Measurements from ENCODE around the gene DTNB. TPM values are rescaled to one million over a fixed set of nuclear protein-coding genes. Genes with fewer than 3 reads are reported as not detected.
A peak's percentile ranks its signal among the peaks of the same experiment; 100 is the strongest.

The DTNB gene
- total and polyA plus RNA-seq, 2 of the 4 experiments (the other 2 are of a cell fraction) = 3.8 to 5.3 TPM

DNA sequence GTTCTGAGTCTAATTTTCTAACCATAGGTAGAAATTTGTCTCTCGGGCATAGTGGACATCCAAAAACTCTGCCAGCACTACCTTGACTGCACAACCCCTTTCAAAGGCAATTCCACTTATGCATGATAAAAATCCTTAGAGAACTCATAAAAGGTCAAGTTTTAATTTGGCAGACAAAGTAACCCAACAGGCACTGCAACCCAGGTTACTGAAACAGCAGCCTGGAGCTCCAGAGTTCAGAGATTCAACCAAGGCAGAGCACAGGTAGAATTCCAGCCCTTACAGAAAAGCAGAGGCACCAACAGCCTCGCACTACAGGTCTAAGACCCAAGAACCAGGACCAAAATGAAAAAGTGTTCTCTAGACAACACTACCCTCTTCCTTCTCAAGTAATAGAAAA is 1.8 kb downstream of the DTNB start:
- Histone ChIP-seq H3K18ac (ENCODE audit: low read depth, low read length) (no peak overlapping the region), H3K4me2 (ENCODE audit: low read depth, low read length) (no peak overlapping the region), H2AFZ (replicated peaks; ENCODE audit: low read length, poor library complexity) (no peak overlapping the region), H3K27ac (ENCODE audit: insufficient read depth, low read length) (no peak overlapping the region), H2BK5ac (ENCODE audit: low read depth, low read length, poor library complexity, severe bottlenecking) (no peak overlapping the region), H3K9me1 (ENCODE audit: insufficient read depth, low read length) (no peaks in the 10 kb centered on the region; the same call in 1 of the 2 replicates), H3K9ac (ENCODE audit: low read depth, low read length) (no peak overlapping the region), H3K4ac (ENCODE audit: low read depth, low read length) (no peak overlapping the region), H3K9me3 (ENCODE audit: control insufficient read depth, insufficient read depth, low read length) (no peaks in the 10 kb centered on the region; the same call in 1 of the 2 replicates), H3K36me3 (ENCODE audit: control insufficient read depth, insufficient read depth, low read length) (no peaks in the 10 kb centered on the region), H3K56ac (ENCODE audit: extremely low read depth, insufficient read depth, low read length) (no peak overlapping the region), H2BK15ac (ENCODE audit: low read depth, low read length) (no peak overlapping the region), H2BK20ac (ENCODE audit: low read depth, low read length) (no peak overlapping the region), H3K14ac (replicated peaks; ENCODE audit: low read depth, low read length) (no peak overlapping the region), H2BK120ac (ENCODE audit: low read depth, low read length) (no peak overlapping the region), H3K4me3 (ENCODE audit: insufficient read depth, low read depth, low read length) (no peak overlapping the region), H4K8ac (ENCODE audit: low read depth in 2 of 2, low read length in 2 of 2) (no peak overlapping the region), H4K91ac (ENCODE audit: insufficient read depth, low read depth, low read length) (no peak overlapping the region), H3K4me1 (ENCODE audit: control insufficient read depth, insufficient read depth, low read length) (peaks cover 3% of the 10 kb centered on the region), H2AK5ac (ENCODE audit: low read depth, low read length) (no peak overlapping the region), H4K20me1 (ENCODE audit: insufficient read depth, low read length) (peaks cover 8% of the 10 kb centered on the region; the same call in 1 of the 2 replicates), H4K5ac (ENCODE audit: low read depth, low read length) (no peak overlapping the region), H3K23ac (ENCODE audit: low read depth, low read length) (peak overlapping the region; percentile 36), H3K79me1 (ENCODE audit: low read depth in 1 of 2, low read length in 2 of 2) (peaks cover 0 to 9% of the 10 kb centered on the region in 2 experiments), H2AK9ac (replicated peaks; ENCODE audit: low read depth, low read length, poor library complexity) (no peak overlapping the region), H3K27me3 (ENCODE audit: control insufficient read depth, insufficient read depth, low read length) (no peaks in the 10 kb centered on the region; the same call in 1 of the 2 replicates)
- BruUV-seq (replicated peaks) = no TSS peak
- in situ Hi-C loops (cut with MboI; ENCODE audit: low sequenced_read_pairs) = no loop called here
- DNase-seq (no peak), ATAC-seq (ENCODE audit: low read depth) (no peak)
- no CpG with 5 or more reads among the region's 2 CpGs for WGBS, 2 experiments (ENCODE audit: extremely low coverage in 2 of 2, insufficient read length in 1 of 2)
- dilution Hi-C loops (cut with HindIII; ENCODE audit: low sequenced_read_pairs, unreplicated experiment) = no loop called here
- CTCF ChIA-PET = no interaction called here
- intact Hi-C loops (cut with micrococcal nuclease) = no loop called here
- TF ChIP-seq CHD1 (IDR thresholded peaks at IDR 0.05; ENCODE audit: low read depth, low read length) (no peak), BHLHE40 (IDR thresholded peaks at IDR 0.05; ENCODE audit: low read depth, low read length) (no peak), RAD21 (IDR thresholded peaks at IDR 0.05; ENCODE audit: low read length) (no peak), MAFK (IDR thresholded peaks at IDR 0.05; ENCODE audit: low read depth, low read length) (no peak), RCOR1 (IDR thresholded peaks at IDR 0.05; ENCODE audit: insufficient replicate concordance, low read length) (no peak), NFE2L2 (IDR thresholded peaks at IDR 0.05; ENCODE audit: low read depth, low read length) (no peak), RFX5 (IDR thresholded peaks at IDR 0.05; ENCODE audit: low read depth, low read length) (no peak), MAZ (IDR thresholded peaks at IDR 0.05; ENCODE audit: borderline replicate concordance, low read depth, low read length) (no peak), MXI1 (IDR thresholded peaks at IDR 0.05; ENCODE audit: borderline replicate concordance, low read depth, low read length) (no peak), FOS (IDR thresholded peaks at IDR 0.05; ENCODE audit: low read depth, low read length) (no peak), CEBPB (IDR thresholded peaks at IDR 0.05; ENCODE audit: low read depth, low read length) (no peak)
- TF ChIP-seq, protein P1, sequence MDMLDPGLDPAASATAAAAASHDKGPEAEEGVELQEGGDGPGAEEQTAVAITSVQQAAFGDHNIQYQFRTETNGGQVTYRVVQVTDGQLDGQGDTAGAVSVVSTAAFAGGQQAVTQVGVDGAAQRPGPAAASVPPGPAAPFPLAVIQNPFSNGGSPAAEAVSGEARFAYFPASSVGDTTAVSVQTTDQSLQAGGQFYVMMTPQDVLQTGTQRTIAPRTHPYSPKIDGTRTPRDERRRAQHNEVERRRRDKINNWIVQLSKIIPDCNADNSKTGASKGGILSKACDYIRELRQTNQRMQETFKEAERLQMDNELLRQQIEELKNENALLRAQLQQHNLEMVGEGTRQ (IDR thresholded peaks at IDR 0.05; ENCODE audit: low read depth, low read length) = no peak
- TF ChIP-seq, protein P2, sequence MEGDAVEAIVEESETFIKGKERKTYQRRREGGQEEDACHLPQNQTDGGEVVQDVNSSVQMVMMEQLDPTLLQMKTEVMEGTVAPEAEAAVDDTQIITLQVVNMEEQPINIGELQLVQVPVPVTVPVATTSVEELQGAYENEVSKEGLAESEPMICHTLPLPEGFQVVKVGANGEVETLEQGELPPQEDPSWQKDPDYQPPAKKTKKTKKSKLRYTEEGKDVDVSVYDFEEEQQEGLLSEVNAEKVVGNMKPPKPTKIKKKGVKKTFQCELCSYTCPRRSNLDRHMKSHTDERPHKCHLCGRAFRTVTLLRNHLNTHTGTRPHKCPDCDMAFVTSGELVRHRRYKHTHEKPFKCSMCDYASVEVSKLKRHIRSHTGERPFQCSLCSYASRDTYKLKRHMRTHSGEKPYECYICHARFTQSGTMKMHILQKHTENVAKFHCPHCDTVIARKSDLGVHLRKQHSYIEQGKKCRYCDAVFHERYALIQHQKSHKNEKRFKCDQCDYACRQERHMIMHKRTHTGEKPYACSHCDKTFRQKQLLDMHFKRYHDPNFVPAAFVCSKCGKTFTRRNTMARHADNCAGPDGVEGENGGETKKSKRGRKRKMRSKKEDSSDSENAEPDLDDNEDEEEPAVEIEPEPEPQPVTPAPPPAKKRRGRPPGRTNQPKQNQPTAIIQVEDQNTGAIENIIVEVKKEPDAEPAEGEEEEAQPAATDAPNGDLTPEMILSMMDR (conservative IDR thresholded peaks at IDR 0.05; ENCODE audit: low read depth, low read length) = no peak
- TF ChIP-seq, protein P3, sequence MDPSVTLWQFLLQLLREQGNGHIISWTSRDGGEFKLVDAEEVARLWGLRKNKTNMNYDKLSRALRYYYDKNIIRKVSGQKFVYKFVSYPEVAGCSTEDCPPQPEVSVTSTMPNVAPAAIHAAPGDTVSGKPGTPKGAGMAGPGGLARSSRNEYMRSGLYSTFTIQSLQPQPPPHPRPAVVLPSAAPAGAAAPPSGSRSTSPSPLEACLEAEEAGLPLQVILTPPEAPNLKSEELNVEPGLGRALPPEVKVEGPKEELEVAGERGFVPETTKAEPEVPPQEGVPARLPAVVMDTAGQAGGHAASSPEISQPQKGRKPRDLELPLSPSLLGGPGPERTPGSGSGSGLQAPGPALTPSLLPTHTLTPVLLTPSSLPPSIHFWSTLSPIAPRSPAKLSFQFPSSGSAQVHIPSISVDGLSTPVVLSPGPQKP (IDR thresholded peaks at IDR 0.05; ENCODE audit: borderline replicate concordance, low read depth, low read length) = no peak
- POLR2A ChIA-PET (ENCODE audit: unreplicated experiment) = no interaction called here
